ENCODE measurements around the gene PAFAH1B2. TPM values are rescaled to one million over a fixed set of nuclear protein-coding genes. Genes with fewer than 3 reads are reported as not detected.
"Not testable (repeated sequence)": the region's sequence is repeated elsewhere in the genome, so short reads cannot be mapped to it uniquely, and the experiment has no call there.

Gene PAFAH1B2
- total and polyA plus RNA-seq, 10 of the 15 experiments (the other 5 are each of a cell fraction or from before 2014, with no cell fraction given) = 17.6 to 64.8 (median 47.6) TPM

DNA sequence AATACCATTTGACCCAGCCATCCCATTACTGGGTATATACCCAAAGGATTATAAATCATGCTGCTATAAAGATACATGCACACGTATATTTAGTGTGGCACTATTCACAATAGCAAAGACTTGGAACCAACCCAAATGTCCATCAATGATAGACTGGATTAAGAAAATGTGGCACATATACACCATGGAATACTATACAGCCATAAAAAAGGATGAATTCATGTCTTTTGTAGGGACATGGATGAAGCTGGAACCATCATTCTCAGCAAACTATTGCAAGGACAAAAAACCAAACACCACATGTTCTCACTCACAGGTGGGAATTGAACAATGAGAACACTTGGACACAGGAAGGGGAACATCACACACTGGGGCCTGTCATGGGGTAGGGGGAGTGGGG is 31.1 kb upstream of the PAFAH1B2 start:
- ATAC-seq; H3K27me3 ChIP-seq (replicated peaks in 1 of 2; ENCODE audit: control insufficient read depth in 2 of 2, insufficient read depth in 2 of 2, low read length in 1 of 2); H3K9me3 ChIP-seq (replicated peaks; ENCODE audit: control insufficient read depth, insufficient read depth, low read length); BruUV-seq (replicated peaks); FAIRE-seq; CTCF ChIA-PET; H3K36me3 ChIP-seq (ENCODE audit: control insufficient read depth in 2 of 2, insufficient read depth in 2 of 2, low read length in 1 of 2); H3K4me2 ChIP-seq (ENCODE audit: control insufficient read depth, insufficient read depth); DNase-seq (ENCODE audit: low read depth, low spot score); POLR2A ChIA-PET; RAD21 ChIA-PET (ENCODE audit: unreplicated experiment); intact Hi-C loops (cut with micrococcal nuclease; ENCODE audit: unreplicated experiment); H3K79me2 ChIP-seq (ENCODE audit: control insufficient read depth, insufficient read depth, low read length); H3K9ac ChIP-seq (ENCODE audit: control insufficient read depth, insufficient read depth, low read length); H4K20me1 ChIP-seq (ENCODE audit: control insufficient read depth, insufficient read depth); SMC1A ChIA-PET (ENCODE audit: uncharacterized antibody, unreplicated experiment); H3K4me1 ChIP-seq (ENCODE audit: control insufficient read depth, insufficient read depth, low read length); H2AFZ ChIP-seq (ENCODE audit: control insufficient read depth, low read depth, low read length); H3K27ac ChIP-seq (ENCODE audit: control insufficient read depth, insufficient read depth); in situ Hi-C loops (cut with MboI); H3K4me3 ChIP-seq: not testable (repeated sequence)
- 95% methylated on average over 1 of the region's 1 CpG for WGBS (ENCODE audit: insufficient coverage, insufficient replicate concordance, low lambda C conversion rate, missing lambda C conversion rate)

DNA sequence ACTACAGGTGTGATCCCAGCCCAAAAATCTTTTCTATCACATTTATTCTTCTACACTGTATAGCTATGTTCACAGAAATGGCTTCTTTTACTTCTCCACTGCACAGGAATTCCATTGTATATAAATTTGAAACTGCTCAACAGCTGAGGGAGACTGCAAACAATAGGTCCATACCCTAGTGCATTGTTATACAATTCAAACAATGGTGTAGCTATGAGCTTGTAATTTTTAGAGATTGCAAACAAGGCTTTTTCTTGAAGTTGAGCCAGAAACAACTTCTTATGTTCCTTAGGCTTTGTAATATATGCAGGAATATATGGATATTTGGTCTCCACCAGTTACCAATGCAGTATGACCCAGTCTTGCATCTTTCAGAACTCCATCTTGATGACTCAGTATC is 26.4 kb upstream of the PAFAH1B2 start:
- Histone ChIP-seq H3K4me1 (ENCODE audit: control insufficient read depth, insufficient read depth, low read length) (no peaks in the 10 kb centered on the region), H4K20me1 (ENCODE audit: control insufficient read depth, insufficient read depth) (no peaks in the 10 kb centered on the region), H3K79me2 (ENCODE audit: control insufficient read depth, insufficient read depth, low read length) (no peaks in the 10 kb centered on the region), H3K36me3 (ENCODE audit: control insufficient read depth in 2 of 2, insufficient read depth in 2 of 2, low read length in 1 of 2) (no peaks in the 10 kb centered on the region), H3K9me3 (replicated peaks; ENCODE audit: control insufficient read depth, insufficient read depth, low read length) (no peaks in the 10 kb centered on the region), H2AFZ (ENCODE audit: control insufficient read depth, low read depth, low read length) (no peak overlapping the region), H3K4me2 (ENCODE audit: control insufficient read depth, insufficient read depth) (no peak overlapping the region), H3K27me3 (replicated peaks in 1 of 2; ENCODE audit: control insufficient read depth in 2 of 2, insufficient read depth in 2 of 2, low read length in 1 of 2) (no peaks in the 10 kb centered on the region), H3K4me3 (no peak overlapping the region), H3K9ac (ENCODE audit: control insufficient read depth, insufficient read depth, low read length) (no peak overlapping the region), H3K27ac (ENCODE audit: control insufficient read depth, insufficient read depth) (no peak overlapping the region)
- no TSS peak for BruUV-seq (replicated peaks)
- ChIA-PET CTCF (interaction anchor here (0.7 to 2.4 kb wide), 4 partner anchors 8 to 13 kb away, joined by 3 to 6 read pairs (median 4); no protein-coding TSS in a partner anchor), POLR2A (no interaction called here), RAD21 (ENCODE audit: unreplicated experiment) (no interaction called here), SMC1A (ENCODE audit: uncharacterized antibody, unreplicated experiment) (interaction anchor here (0.6 to 1.3 kb wide), 3 partner anchors 9 to 200 kb away, joined by 3 read pairs; no protein-coding TSS in a partner anchor)
- DNase-seq (ENCODE audit: low read depth, low spot score) = no peak
- no peak for FAIRE-seq
- in situ Hi-C loops (cut with MboI) = no loop called here
- intact Hi-C loops (cut with micrococcal nuclease; ENCODE audit: unreplicated experiment) = no loop called here
- no peak for ATAC-seq
- TF ChIP-seq STAT3 (IDR thresholded peaks at IDR 0.05; ENCODE audit: low read depth, low read length) (no peak), MEF2B (IDR thresholded peaks at IDR 0.05; ENCODE audit: partially characterized antibody, poor library complexity, severe bottlenecking) (no peak), NR2F1 (conservative IDR thresholded peaks at IDR 0.05) (no peak), CBX5 (IDR thresholded peaks at IDR 0.05; ENCODE audit: low read depth) (no peak), SMARCA5 (IDR thresholded peaks at IDR 0.05) (no peak), CBFB (IDR thresholded peaks at IDR 0.05; ENCODE audit: low read depth) (no peak), PKNOX1 (IDR thresholded peaks at IDR 0.05) (no peak), SREBF1 (IDR thresholded peaks at IDR 0.05; ENCODE audit: low read length) (no peak), ZNF274 (IDR thresholded peaks at IDR 0.05; ENCODE audit: insufficient read depth, insufficient read length) (no peak)
- TF ChIP-seq, protein P1, sequence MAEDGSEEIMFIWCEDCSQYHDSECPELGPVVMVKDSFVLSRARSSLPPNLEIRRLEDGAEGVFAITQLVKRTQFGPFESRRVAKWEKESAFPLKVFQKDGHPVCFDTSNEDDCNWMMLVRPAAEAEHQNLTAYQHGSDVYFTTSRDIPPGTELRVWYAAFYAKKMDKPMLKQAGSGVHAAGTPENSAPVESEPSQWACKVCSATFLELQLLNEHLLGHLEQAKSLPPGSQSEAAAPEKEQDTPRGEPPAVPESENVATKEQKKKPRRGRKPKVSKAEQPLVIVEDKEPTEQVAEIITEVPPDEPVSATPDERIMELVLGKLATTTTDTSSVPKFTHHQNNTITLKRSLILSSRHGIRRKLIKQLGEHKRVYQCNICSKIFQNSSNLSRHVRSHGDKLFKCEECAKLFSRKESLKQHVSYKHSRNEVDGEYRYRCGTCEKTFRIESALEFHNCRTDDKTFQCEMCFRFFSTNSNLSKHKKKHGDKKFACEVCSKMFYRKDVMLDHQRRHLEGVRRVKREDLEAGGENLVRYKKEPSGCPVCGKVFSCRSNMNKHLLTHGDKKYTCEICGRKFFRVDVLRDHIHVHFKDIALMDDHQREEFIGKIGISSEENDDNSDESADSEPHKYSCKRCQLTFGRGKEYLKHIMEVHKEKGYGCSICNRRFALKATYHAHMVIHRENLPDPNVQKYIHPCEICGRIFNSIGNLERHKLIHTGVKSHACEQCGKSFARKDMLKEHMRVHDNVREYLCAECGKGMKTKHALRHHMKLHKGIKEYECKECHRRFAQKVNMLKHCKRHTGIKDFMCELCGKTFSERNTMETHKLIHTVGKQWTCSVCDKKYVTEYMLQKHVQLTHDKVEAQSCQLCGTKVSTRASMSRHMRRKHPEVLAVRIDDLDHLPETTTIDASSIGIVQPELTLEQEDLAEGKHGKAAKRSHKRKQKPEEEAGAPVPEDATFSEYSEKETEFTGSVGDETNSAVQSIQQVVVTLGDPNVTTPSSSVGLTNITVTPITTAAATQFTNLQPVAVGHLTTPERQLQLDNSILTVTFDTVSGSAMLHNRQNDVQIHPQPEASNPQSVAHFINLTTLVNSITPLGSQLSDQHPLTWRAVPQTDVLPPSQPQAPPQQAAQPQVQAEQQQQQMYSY (CRISPR knock-in tag; IDR thresholded peaks at IDR 0.05) = no peak
- TF ChIP-seq, protein P2, sequence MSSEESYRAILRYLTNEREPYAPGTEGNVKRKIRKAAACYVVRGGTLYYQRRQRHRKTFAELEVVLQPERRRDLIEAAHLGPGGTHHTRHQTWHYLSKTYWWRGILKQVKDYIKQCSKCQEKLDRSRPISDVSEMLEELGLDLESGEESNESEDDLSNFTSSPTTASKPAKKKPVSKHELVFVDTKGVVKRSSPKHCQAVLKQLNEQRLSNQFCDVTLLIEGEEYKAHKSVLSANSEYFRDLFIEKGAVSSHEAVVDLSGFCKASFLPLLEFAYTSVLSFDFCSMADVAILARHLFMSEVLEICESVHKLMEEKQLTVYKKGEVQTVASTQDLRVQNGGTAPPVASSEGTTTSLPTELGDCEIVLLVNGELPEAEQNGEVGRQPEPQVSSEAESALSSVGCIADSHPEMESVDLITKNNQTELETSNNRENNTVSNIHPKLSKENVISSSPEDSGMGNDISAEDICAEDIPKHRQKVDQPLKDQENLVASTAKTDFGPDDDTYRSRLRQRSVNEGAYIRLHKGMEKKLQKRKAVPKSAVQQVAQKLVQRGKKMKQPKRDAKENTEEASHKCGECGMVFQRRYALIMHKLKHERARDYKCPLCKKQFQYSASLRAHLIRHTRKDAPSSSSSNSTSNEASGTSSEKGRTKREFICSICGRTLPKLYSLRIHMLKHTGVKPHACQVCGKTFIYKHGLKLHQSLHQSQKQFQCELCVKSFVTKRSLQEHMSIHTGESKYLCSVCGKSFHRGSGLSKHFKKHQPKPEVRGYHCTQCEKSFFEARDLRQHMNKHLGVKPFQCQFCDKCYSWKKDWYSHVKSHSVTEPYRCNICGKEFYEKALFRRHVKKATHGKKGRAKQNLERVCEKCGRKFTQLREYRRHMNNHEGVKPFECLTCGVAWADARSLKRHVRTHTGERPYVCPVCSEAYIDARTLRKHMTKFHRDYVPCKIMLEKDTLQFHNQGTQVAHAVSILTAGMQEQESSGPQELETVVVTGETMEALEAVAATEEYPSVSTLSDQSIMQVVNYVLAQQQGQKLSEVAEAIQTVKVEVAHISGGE (CRISPR knock-in tag; IDR thresholded peaks at IDR 0.05) = no peak
